D341Med (cell line): ENCODE results near the gene CCDC182.

ENCODE experiments used
- DNase-seq: peaks from one replicate; pipeline ENCODE4 v3.0.0; 2012; ENCODE audit warnings: low spot score

CCDC182 gene

DNA sequence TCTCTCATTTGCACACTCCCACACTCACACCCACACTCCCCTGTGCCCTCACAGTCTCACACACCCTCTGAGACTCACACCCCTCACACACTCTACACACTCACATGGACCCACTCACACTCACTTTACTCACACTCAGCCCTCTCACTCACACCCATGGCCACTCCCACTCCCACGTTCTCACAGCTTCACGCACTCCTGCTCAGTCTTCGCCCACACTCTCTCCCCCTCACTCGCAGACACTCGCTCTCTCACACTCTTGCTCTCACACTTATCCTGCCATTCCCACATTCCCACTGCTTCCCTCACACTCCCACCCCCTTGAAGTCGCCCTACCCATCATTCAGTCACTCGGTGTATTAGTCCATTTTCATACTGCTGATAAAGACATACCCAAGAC, 47.9 kb downstream of the CCDC182 start:
- DNase-seq, result no peak

DNA sequence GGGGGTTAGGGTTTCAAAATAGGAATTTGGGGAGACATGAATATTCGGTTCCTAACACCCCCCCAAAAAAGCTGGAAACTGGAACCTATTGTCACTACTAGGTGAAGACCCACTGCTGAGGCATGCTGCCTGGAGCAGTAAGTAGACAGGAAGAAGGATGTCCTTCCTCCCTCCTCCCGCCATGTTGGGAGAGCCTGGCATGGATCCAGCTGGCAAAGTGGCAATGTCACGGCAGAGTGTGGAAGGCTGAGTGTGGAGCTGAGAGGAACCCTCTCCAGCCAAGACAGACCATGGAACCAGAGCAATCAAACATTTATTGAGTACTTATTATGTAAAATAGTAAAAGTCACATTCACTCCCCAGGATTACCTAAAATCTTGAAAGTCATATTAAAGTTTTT, 49.0 kb downstream of the CCDC182 start:
- DNase-seq, result no peak
